ENCODE results near the gene TIGD7.

DNA sequence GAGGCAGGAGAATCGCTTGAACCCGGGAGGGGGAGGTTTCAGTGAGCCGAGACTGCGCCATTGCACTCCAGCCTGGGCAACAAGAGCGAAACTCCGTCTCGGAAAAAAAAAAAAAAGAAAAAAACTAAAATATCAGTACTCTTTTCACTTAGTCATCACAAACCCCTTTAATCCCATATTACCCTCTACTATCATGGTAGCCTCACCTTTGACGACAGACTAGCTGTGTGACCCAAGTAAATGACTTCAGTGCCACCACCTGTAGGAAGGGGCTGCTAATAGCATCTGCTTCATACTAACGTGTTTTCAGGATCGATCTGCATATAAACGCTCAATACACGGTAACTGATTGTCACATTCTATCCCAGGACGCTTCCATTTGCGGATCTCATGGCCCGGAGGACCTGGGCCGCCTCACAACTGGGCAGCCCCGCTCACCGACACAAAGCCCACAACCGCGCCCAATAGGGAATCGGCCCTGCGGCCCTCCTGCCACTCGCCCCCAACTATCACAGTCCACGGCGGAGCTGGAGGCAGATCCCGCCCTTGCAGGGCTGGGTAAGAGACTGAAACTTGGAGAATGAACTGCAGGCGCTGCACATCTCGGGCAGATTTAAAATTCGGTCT lies 23.0 kb downstream of the TIGD7 start:
- TF ChIP-seq, protein P1, sequence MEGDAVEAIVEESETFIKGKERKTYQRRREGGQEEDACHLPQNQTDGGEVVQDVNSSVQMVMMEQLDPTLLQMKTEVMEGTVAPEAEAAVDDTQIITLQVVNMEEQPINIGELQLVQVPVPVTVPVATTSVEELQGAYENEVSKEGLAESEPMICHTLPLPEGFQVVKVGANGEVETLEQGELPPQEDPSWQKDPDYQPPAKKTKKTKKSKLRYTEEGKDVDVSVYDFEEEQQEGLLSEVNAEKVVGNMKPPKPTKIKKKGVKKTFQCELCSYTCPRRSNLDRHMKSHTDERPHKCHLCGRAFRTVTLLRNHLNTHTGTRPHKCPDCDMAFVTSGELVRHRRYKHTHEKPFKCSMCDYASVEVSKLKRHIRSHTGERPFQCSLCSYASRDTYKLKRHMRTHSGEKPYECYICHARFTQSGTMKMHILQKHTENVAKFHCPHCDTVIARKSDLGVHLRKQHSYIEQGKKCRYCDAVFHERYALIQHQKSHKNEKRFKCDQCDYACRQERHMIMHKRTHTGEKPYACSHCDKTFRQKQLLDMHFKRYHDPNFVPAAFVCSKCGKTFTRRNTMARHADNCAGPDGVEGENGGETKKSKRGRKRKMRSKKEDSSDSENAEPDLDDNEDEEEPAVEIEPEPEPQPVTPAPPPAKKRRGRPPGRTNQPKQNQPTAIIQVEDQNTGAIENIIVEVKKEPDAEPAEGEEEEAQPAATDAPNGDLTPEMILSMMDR (conservative IDR thresholded peaks at IDR 0.05; ENCODE audit: low read depth, low read length) = no peak
- TF ChIP-seq EZH2 (IDR thresholded peaks at IDR 0.05; ENCODE audit: low read length, unreplicated experiment) = no peak
